IMR-90 (cell line): ENCODE data around the gene SH3BP2. TPM values are rescaled to one million over a fixed set of nuclear protein-coding genes. Genes with fewer than 3 reads are reported as not detected.

ENCODE experiments used
- ATAC-seq: fragments of 200-7000 bp; cut with Tn5 transposase; 2 replicates; pipeline ENCODE4 v1.9.1; 2020; ENCODE audit warnings: low read depth, mild to moderate bottlenecking, moderate library complexity
- BruUV-seq: library from RNA; stranded (reverse); fragments of 400-500 nt; replicated peaks from 2 replicates; lab custom pipeline; 2021; lab: Mats Ljungman, UMichigan
- CTCF ChIA-PET: fragments of 300-600 bp; formaldehyde crosslinking; extraction: SDS; loops from one replicate; lab custom pipeline; 2021; ENCODE audit warnings: antibody characterized with exemption; lab: Yijun Ruan, JAX
- POLR2A ChIA-PET: fragments of 300-600 bp; sonication (Branson Sonifier 250); formaldehyde crosslinking; loops from one replicate; lab custom pipeline; 2022; ENCODE audit warnings: antibody characterized with exemption; ENCODE audit not compliant: unreplicated experiment; lab: Charles Lee
- DNase-seq: peaks from one replicate; pipeline ENCODE4 v3.0.0; 2013
- H2AFZ ChIP-seq: replicated peaks from 2 replicates; pipeline ENCODE3; 2013; ENCODE audit warnings: low read length, mild to moderate bottlenecking; ENCODE audit not compliant: poor library complexity
- H2AK5ac ChIP-seq: 2 replicates; pipeline ENCODE4 v1.6.1; 2013; ENCODE audit warnings: low read depth, low read length, inconsistent platforms
- H2AK9ac ChIP-seq: replicated peaks from 2 replicates; pipeline ENCODE3; 2013; ENCODE audit warnings: mild to moderate bottlenecking, low read depth, low read length, moderate library complexity; ENCODE audit not compliant: poor library complexity
- H2BK120ac ChIP-seq: 2 replicates; pipeline ENCODE4 v1.6.1; 2013; ENCODE audit warnings: low read depth, low read length, inconsistent platforms
- H2BK15ac ChIP-seq: 3 replicates; pipeline ENCODE4 v1.6.1; 2013; ENCODE audit warnings: low read depth, low read length, inconsistent platforms
- H2BK20ac ChIP-seq: 2 replicates; pipeline ENCODE4 v1.6.1; 2013; ENCODE audit warnings: low read depth, mild to moderate bottlenecking, inconsistent platforms, low read length, moderate library complexity
- H2BK5ac ChIP-seq: 2 replicates; pipeline ENCODE4 v1.6.1; 2013; ENCODE audit warnings: mild to moderate bottlenecking, low read depth, low read length, inconsistent platforms; ENCODE audit not compliant: poor library complexity, severe bottlenecking
- H3K14ac ChIP-seq: replicated peaks from 2 replicates; pipeline ENCODE4 v1.6.1; 2013; ENCODE audit warnings: low read depth, low read length, inconsistent platforms
- H3K18ac ChIP-seq: 2 replicates; pipeline ENCODE4 v1.6.1; 2013; ENCODE audit warnings: low read depth, low read length, control low read depth
- H3K23ac ChIP-seq: 2 replicates; pipeline ENCODE4 v1.6.1; 2013; ENCODE audit warnings: low read depth, low read length, inconsistent platforms
- H3K27ac ChIP-seq: 2 replicates; pipeline ENCODE4 v1.5.1; 2013; ENCODE audit warnings: mild to moderate bottlenecking, control low read depth, low read length; ENCODE audit not compliant: insufficient read depth
- H3K27me3 ChIP-seq: 2 replicates; pipeline ENCODE4 v1.6.1; 2013; ENCODE audit warnings: low read length; ENCODE audit not compliant: control insufficient read depth, insufficient read depth
- H3K36me3 ChIP-seq: 2 replicates; pipeline ENCODE4 v1.6.1; 2013; ENCODE audit warnings: low read length, mixed read lengths; ENCODE audit not compliant: control insufficient read depth, insufficient read depth
- H3K4ac ChIP-seq: 2 replicates; pipeline ENCODE4 v1.6.1; 2013; ENCODE audit warnings: low read depth, low read length, inconsistent platforms
- H3K4me1 ChIP-seq: 2 replicates; pipeline ENCODE4 v1.6.1; 2013; ENCODE audit warnings: low read length, mixed read lengths; ENCODE audit not compliant: control insufficient read depth, insufficient read depth
- H3K4me2 ChIP-seq: 2 replicates; pipeline ENCODE4 v1.6.1; 2013; ENCODE audit warnings: low read depth, mild to moderate bottlenecking, control low read depth, low read length, moderate library complexity
- H3K4me3 ChIP-seq: 2 replicates; pipeline ENCODE4 v1.5.1; 2013; ENCODE audit warnings: low read depth, mild to moderate bottlenecking, control low read depth, low read length, moderate library complexity; ENCODE audit not compliant: insufficient read depth
- H3K56ac ChIP-seq: 2 replicates; pipeline ENCODE4 v1.6.1; 2013; ENCODE audit warnings: low read length, inconsistent platforms; ENCODE audit not compliant: insufficient read depth; ENCODE audit errors: extremely low read depth
- H3K79me1 ChIP-seq, 2 experiments: 2 replicates each; pipeline ENCODE4 v1.6.1; 2013; ENCODE audit warnings: low read length in 2 of 2, inconsistent platforms in 1 of 2, low read depth in 1 of 2
- H3K9ac ChIP-seq: 2 replicates; pipeline ENCODE4 v1.6.1; 2013; ENCODE audit warnings: low read depth, low read length, control low read depth
- H3K9me1 ChIP-seq: 2 replicates; pipeline ENCODE4 v1.6.1; 2013; ENCODE audit warnings: low read length, inconsistent platforms; ENCODE audit not compliant: insufficient read depth
- H3K9me3 ChIP-seq: 2 replicates; pipeline ENCODE4 v1.6.1; 2013; ENCODE audit warnings: low read length; ENCODE audit not compliant: control insufficient read depth, insufficient read depth
- H4K20me1 ChIP-seq: 2 replicates; pipeline ENCODE4 v1.6.1; 2013; ENCODE audit warnings: low read length, inconsistent platforms; ENCODE audit not compliant: insufficient read depth
- H4K5ac ChIP-seq: 2 replicates; pipeline ENCODE4 v1.6.1; 2013; ENCODE audit warnings: mild to moderate bottlenecking, low read depth, low read length, control low read depth
- H4K8ac ChIP-seq, 2 experiments: 2 replicates each; pipeline ENCODE4 v1.6.1; 2013; ENCODE audit warnings: low read depth in 2 of 2, low read length in 2 of 2, control low read depth in 1 of 2, inconsistent platforms in 1 of 2
- H4K91ac ChIP-seq: 2 replicates; pipeline ENCODE4 v1.6.1; 2013; ENCODE audit warnings: low read depth, low read length, inconsistent platforms; ENCODE audit not compliant: insufficient read depth
- BHLHE40 ChIP-seq: fragments of 150-350 bp; IDR thresholded peaks from 2 replicates; pipeline ENCODE4 v1.6.1; 2016; ENCODE audit warnings: mild to moderate bottlenecking, low read depth, low read length
- CEBPB ChIP-seq: IDR thresholded peaks from 2 replicates; pipeline ENCODE4 v1.6.1; 2012; ENCODE audit warnings: low read depth, low read length, improper control_type of control experiment
- CTCF ChIP-seq: conservative IDR thresholded peaks from 2 replicates; pipeline ENCODE4 v1.5.1; 2012; ENCODE audit warnings: mild to moderate bottlenecking, low read depth, low read length, improper control_type of control experiment
- FOS ChIP-seq: fragments of 150-350 bp; IDR thresholded peaks from 2 replicates; pipeline ENCODE4 v1.6.1; 2016; ENCODE audit warnings: low read depth, low read length
- MAFK ChIP-seq: IDR thresholded peaks from 2 replicates; pipeline ENCODE4 v1.6.1; 2012; ENCODE audit warnings: low read depth, low read length, improper control_type of control experiment
- MAZ ChIP-seq: IDR thresholded peaks from 2 replicates; pipeline ENCODE4 v1.6.1; 2012; ENCODE audit warnings: low read depth, mild to moderate bottlenecking, low read length, improper control_type of control experiment, moderate library complexity, borderline replicate concordance
- NFE2L2 ChIP-seq: fragments of 150-350 bp; IDR thresholded peaks from 2 replicates; pipeline ENCODE4 v1.6.1; 2016; ENCODE audit warnings: low read depth, mild to moderate bottlenecking, low read length
- POLR2A ChIP-seq: IDR thresholded peaks from 2 replicates; pipeline ENCODE4 v1.6.1; 2012; ENCODE audit warnings: mild to moderate bottlenecking, low read depth, low read length
- RAD21 ChIP-seq: IDR thresholded peaks from 2 replicates; pipeline ENCODE4 v1.6.1; 2012; ENCODE audit warnings: low read length, improper control_type of control experiment
- RFX5 ChIP-seq: IDR thresholded peaks from 2 replicates; pipeline ENCODE4 v1.8.0; 2012; ENCODE audit warnings: low read depth, mild to moderate bottlenecking, low read length, moderate library complexity
- SMC3 ChIP-seq: fragments of 150-350 bp; IDR thresholded peaks from 2 replicates; pipeline ENCODE4 v1.6.1; 2016; ENCODE audit warnings: low read depth, mild to moderate bottlenecking, antibody characterized with exemption, low read length, moderate library complexity
- WGBS, 2 experiments: methylation state at CpG; one replicate each; pipeline versions ENCODE4 v1.1.5 to v1.1.7; 2013; ENCODE audit warnings: missing lambda C conversion rate in 2 of 2; ENCODE audit not compliant: insufficient read length in 1 of 2; ENCODE audit errors: extremely low coverage in 2 of 2; 5-methylcytosine and 5-hydroxymethylcytosine counted together
- dilution Hi-C: fragments of 300-500 bp; cut with HindIII; formaldehyde crosslinking; loops from one replicate; pipeline ENCODE4 v1.14.3; 2018; ENCODE audit warnings: low sequenced_read_pairs; ENCODE audit not compliant: unreplicated experiment
- in situ Hi-C: fragments of 300-500 bp; cut with MboI; formaldehyde crosslinking; loops from 3 replicates; pipeline ENCODE4 v1.14.3; 2019; ENCODE audit warnings: low sequenced_read_pairs, inconsistent platforms, mixed read lengths
- intact Hi-C: fragments of 100-400 bp; cut with micrococcal nuclease; formaldehyde crosslinking; loops from 2 replicates; pipeline ENCODE4 v1.10.0; 2022
- polyA plus RNA-seq, 3 experiments: library from polyadenylated mRNA; depleted of rRNA; stranded (reverse); fragments of >200 nt; gene quantifications; 2 replicates each; pipeline ENCODE4 v1.2.3, GENCODE V29; 2012; ENCODE audit warnings: low replicate concordance in 1 of 3
- total RNA-seq: library from RNA; depleted of rRNA; stranded (reverse); fragments of >200 nt; gene quantifications from 2 replicates; pipeline ENCODE4 v1.2.3, GENCODE V29; 2012
- TF ChIP-seq, protein P1 (sequence below): fragments of 150-350 bp; IDR thresholded peaks from 2 replicates; pipeline ENCODE4 v1.6.1; 2017; ENCODE audit warnings: mild to moderate bottlenecking, antibody characterized with exemption, low read length, low read depth

The SH3BP2 gene
- total and polyA plus RNA-seq, 2 of the 4 experiments (the other 2 are of a cell fraction): 9.0 to 37.2 TPM

GRCh38 chr4:2848449-2848848 lies 55.6 kb downstream of the SH3BP2 start:
- Histone ChIP-seq H4K8ac (no peak overlapping the region), H2BK20ac (no peak overlapping the region), H3K56ac (no peak overlapping the region), H3K4me2 (no peak overlapping the region), H3K4me3 (no peak overlapping the region), H2AK9ac (no peak overlapping the region), H3K27ac (no peak overlapping the region), H2BK5ac (no peak overlapping the region), H3K9me1 (peaks cover 5% of the 10 kb centered on the region), H2AK5ac (no peak overlapping the region), H3K14ac (no peak overlapping the region), H4K5ac (no peak overlapping the region), H2BK15ac (no peak overlapping the region), H3K18ac (no peak overlapping the region), H4K20me1 (peaks cover 83% of the 10 kb centered on the region), H3K23ac (no peak overlapping the region), H3K9me3 (no peaks in the 10 kb centered on the region), H3K4ac (no peak overlapping the region), H3K4me1 (peaks cover 9% of the 10 kb centered on the region), H4K91ac (no peak overlapping the region), H3K9ac (no peak overlapping the region), H3K36me3 (no peaks in the 10 kb centered on the region), H3K27me3 (no peaks in the 10 kb centered on the region), H2AFZ (no peak overlapping the region), H2BK120ac (no peak overlapping the region), H3K79me1 (peaks cover under 1 to 44% of the 10 kb centered on the region in 2 experiments; a peak in 3 of 4 replicates)
- no peak for TF ChIP-seq RAD21
- TF ChIP-seq CEBPB: no peak
- TF ChIP-seq MAFK: no peak
- TF ChIP-seq BHLHE40: no peak
- TF ChIP-seq MAZ: no peak
- TF ChIP-seq RFX5: no peak
- no peak for TF ChIP-seq POLR2A
- TF ChIP-seq NFE2L2: no peak
- TF ChIP-seq FOS: no peak
- TF ChIP-seq CTCF: no peak
- TF ChIP-seq SMC3: no peak
- TF ChIP-seq, protein P1, sequence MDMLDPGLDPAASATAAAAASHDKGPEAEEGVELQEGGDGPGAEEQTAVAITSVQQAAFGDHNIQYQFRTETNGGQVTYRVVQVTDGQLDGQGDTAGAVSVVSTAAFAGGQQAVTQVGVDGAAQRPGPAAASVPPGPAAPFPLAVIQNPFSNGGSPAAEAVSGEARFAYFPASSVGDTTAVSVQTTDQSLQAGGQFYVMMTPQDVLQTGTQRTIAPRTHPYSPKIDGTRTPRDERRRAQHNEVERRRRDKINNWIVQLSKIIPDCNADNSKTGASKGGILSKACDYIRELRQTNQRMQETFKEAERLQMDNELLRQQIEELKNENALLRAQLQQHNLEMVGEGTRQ: no peak
- dilution Hi-C loops: no loop called here
- WGBS, 2 experiments: no CpG with 5 or more reads among the region's 2 CpGs
- DNase-seq: peak; percentile 28
- ATAC-seq: no peak
- intact Hi-C loops: no loop called here
- in situ Hi-C loops: no loop called here
- ChIA-PET CTCF (interaction anchor here (0.8 kb wide), 1 partner anchor 85 kb away, joined by 3 read pairs; no protein-coding TSS in a partner anchor), POLR2A (no interaction called here)
- no TSS peak for BruUV-seq
